Measurements from ENCODE around the gene EPYC.

DNA sequence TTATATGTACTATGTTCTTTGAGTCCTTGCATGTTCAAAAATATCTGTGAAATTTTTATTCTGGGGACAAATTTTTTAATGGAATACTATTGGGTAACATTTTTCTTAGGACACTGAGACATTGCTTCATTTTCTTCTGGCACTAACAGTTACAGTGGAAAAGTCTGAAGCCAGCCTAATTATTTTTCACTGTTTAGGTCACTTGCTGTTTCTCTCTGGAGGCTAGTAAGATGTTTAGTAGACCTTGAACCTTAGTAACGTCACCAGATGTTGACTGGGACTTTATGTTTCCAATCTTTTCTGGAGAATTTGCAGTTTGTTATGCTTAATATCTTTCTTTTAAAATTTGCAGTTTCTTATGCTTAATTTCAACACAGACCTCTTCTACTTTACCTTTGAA is 12.3 kb upstream of the EPYC start:
- TF ChIP-seq ZSCAN30 (CRISPR knock-in tag; IDR thresholded peaks at IDR 0.05) (no peak), ASH2L (IDR thresholded peaks at IDR 0.05; ENCODE audit: insufficient read length, low read depth, low read length) (no peak), POGZ (CRISPR knock-in tag; IDR thresholded peaks at IDR 0.05) (no peak), CEBPG (CRISPR knock-in tag; IDR thresholded peaks at IDR 0.05) (no peak), NFKB2 (CRISPR knock-in tag; IDR thresholded peaks at IDR 0.05; ENCODE audit: borderline replicate concordance) (no peak), RFX5 (IDR thresholded peaks at IDR 0.05; ENCODE audit: low read depth, low read length) (no peak), ZNF746 (CRISPR knock-in tag; IDR thresholded peaks at IDR 0.05) (no peak)
- TF ChIP-seq, protein P1, sequence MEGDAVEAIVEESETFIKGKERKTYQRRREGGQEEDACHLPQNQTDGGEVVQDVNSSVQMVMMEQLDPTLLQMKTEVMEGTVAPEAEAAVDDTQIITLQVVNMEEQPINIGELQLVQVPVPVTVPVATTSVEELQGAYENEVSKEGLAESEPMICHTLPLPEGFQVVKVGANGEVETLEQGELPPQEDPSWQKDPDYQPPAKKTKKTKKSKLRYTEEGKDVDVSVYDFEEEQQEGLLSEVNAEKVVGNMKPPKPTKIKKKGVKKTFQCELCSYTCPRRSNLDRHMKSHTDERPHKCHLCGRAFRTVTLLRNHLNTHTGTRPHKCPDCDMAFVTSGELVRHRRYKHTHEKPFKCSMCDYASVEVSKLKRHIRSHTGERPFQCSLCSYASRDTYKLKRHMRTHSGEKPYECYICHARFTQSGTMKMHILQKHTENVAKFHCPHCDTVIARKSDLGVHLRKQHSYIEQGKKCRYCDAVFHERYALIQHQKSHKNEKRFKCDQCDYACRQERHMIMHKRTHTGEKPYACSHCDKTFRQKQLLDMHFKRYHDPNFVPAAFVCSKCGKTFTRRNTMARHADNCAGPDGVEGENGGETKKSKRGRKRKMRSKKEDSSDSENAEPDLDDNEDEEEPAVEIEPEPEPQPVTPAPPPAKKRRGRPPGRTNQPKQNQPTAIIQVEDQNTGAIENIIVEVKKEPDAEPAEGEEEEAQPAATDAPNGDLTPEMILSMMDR (CRISPR knock-in tag; IDR thresholded peaks at IDR 0.05) = no peak
